GM18511 (cell line): ENCODE measurements around the gene LRRC10.
"Not testable (repeated sequence)": the region's sequence is repeated elsewhere in the genome, so short reads cannot be mapped to it uniquely, and the experiment has no call there.

Source experiments
- ATAC-seq: cut with Tn5 transposase; IDR thresholded peaks from one replicate; pipeline ENCODE4 v1.9.1; 2021; ENCODE audit warnings: mild to moderate bottlenecking, moderate library complexity; ENCODE audit not compliant: unreplicated experiment

The LRRC10 gene

DNA sequence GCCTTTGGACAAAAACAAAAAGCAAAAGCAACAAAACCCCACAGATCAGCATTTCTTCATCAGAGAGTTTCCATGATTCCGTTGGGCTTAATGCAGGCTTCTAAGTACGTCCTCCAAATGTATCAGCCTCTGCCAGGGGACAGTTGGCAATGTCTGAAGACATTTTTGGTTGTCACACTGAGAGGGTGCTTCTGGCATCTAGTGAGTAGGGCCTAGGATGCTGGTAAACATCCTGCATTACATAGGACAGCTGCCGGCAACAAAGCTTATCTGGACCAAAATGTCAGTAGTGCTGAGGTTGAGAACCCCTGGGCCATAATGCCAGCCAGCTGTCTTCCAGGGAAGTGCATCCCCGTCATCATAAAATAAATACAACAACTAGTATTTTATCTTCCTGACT, 9.4 kb upstream of the LRRC10 start:
- no peak for ATAC-seq

DNA sequence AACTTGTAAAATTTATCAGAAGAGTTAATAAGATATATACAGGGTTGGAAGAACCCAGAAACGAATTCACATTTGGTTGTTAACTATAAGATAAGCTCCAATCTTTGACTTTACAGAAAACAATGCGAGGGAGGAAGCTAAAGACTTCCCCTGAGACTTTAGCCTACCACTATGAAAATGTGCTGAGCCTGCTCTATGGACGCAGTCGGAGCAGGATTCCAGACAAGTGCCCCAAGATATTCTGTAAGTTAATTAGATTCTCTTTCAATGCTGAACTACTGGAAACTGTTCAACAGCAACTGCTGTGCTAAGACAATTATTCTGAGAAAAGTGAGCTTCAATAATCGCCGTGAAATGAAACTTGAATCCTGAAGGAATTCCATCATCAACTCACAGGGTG, 8.3 kb upstream of the LRRC10 start:
- ATAC-seq = no peak

DNA sequence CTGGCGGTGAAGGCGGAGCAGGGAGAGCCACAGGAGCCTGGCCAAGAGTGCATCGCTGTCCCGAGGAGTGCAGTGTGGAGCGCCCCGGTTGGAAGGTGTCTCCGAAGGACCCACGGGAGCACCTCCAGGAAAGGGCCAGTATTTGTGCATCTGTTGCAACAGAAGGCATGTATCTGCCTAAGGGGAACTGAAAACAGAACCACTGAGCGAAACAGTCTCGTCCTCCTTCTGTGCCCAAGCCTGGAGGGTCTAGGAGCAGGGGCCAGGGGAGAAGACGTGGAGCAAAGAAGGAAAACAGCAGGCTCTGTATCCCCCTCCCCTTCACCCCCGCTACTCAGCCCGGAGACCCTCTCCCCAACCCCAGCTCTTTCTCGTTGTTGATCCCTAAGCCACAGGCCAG, 5.3 kb upstream of the LRRC10 start:
- ATAC-seq = no peak

DNA sequence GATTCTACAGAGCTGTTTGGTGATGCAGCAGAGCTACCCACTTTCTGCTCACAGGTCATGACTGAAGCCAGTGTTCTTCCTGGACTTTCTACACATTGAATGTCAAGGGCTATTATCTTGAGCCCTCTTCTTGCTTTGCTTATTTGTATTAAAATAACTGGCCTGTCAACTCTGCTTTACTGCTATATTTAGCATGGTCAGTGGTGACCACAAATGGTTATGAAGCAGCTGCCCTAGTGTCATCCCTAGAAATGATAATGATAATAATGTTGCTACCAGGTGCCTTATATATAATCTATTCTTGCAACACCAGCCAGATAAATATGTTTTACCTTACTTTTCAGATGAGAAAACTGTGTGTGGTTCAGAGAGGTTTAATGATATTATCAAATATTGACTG, 2.6 kb upstream of the LRRC10 start:
- no peak for ATAC-seq

DNA sequence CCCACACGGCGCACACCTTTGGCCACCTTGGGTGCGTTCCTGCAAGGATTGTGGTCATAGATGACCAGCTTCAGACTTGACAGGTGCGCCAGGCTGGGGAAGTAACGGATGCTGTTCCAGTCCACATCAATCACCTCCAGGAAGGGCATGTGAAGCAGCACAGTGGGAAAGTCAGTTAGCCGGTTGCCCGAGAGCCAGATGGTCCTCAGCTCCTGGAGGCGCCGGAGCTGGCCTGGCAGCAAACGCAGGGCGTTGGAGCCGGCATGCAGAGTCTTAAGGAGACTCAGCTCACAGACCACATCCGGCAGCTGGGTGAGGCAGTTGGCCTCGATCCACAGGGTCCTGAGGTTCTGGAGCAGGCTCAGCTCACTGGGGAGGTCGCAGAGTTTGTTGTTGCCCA, 581 bp downstream of the LRRC10 start:
- no peak for ATAC-seq

DNA sequence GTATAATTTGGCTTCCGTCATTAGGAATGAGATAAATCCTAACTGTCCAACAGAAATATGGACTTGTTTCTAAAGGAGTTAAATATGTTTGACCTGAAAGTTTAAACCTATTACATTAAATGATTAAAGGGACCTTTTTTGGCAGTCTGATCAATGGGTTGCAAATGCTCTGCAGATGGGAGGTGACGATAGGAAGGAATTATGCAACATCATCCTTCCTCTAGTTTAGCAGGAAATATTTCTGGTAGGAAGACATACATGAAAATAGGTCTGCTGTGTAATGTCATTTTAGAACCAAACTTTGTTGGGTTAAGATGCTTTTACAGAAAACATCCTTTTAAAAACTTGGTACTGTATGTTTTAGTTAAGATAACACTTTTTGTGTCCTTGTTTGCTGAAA, 2.6 kb downstream of the LRRC10 start:
- no peak for ATAC-seq

DNA sequence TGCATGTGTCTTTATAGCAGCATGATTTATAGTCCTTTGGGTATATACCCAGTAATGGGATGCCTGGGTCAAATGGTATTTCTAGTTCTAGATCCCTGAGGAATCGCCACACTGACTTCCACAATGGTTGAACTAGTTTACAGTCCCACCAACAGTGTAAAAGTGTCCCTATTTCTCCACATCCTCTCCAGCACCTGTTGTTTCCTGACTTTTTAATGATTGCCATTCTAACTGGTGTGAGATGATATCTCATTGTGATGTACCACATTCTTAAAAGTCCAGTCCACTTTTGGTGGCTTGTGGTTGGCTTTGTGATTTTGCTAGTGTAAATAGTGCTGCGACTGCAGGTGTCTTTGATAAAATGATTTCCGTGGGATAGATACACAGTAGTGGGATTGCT, 6.4 kb downstream of the LRRC10 start:
- ATAC-seq = not testable (repeated sequence)

DNA sequence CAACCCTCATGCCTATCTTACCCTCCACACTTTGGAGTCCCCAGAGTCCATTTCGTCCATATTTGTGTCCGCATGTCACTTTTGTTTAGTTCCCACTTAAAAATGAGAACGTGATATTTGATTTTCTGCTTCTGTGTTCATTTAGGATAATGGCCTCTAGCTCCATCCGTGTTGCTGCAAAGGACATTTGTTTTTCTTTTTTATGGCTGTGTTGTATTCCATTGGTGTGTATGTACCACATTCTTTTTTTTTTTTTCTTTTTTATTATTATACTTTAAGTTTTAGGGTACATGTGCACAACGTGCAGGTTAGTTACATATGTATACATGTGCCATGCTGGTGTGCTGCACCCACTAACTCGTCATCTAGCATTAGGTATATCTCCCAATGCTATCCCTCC, 7.2 kb downstream of the LRRC10 start:
- not testable (repeated sequence) for ATAC-seq

DNA sequence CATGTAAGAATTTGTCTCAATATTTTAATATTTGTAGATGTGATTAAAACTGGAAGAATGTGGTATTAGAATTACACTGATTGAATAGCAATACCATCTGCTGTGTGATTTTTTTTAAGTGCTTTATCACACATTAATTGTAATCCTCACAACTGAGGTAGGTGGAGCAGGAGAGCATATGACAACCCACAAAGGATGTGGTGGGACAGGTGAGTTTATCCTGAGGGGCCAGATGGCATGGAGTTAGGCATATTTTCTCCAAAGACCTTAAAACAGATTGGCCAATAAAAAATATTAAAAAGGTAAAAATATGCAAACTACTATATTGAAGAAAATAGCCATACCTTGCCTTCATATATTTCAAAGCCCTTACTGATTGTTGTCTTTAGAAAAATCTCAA, 7.8 kb downstream of the LRRC10 start:
- ATAC-seq = no peak

DNA sequence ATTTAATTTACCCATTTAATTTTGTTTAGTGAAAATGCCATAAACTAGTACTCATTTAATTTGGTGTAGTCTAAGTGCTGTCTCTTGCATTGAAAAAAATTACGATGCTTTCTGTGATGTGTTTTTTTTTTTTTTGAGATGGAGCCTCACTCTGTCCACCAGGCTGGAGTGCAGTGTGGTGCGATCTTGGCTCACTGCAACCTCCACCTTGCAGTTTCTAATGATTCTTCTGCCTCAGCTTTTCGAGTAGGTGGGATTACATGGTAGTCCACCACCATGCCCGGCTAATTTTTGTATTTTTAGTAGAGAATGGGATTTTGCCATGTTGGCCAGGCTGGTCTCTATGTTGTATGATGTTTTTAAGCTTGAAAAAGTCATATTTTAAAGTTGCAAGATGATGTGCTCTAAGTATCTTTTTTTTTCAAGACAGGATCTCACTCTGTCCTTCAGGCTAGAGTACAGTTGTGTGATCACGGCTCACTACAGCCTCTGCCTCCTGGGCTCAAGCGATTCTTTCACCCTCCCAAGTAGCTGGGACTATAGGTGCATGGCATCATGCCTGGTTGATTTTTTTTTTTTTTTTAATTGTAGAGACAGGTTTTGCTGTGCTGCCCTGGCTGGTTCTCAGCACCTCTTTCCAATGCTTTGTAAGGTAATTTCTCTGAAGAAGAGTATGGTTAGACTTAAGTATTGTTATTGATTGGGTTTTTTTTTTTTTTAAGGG, 8.6 kb downstream of the LRRC10 start:
- no peak for ATAC-seq

DNA sequence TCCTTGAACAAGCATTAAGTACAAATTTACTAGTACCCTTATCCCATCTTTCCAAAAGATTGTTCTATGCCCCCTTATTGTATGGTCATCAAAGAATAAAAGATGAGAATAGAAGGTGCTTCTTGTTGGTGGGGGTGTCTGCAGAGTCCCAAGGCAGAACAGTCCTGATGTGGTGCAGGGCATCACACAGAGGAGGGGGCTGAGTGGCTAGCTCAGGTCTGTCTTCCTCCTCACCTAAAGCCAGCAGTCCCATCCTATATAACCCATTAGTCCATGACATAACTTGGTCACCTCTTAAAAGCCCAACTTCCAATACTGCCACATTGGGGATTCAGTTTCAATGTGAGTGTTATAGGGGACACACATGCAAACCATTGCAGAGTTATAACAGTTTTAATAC, 9.9 kb downstream of the LRRC10 start:
- ATAC-seq = no peak

DNA sequence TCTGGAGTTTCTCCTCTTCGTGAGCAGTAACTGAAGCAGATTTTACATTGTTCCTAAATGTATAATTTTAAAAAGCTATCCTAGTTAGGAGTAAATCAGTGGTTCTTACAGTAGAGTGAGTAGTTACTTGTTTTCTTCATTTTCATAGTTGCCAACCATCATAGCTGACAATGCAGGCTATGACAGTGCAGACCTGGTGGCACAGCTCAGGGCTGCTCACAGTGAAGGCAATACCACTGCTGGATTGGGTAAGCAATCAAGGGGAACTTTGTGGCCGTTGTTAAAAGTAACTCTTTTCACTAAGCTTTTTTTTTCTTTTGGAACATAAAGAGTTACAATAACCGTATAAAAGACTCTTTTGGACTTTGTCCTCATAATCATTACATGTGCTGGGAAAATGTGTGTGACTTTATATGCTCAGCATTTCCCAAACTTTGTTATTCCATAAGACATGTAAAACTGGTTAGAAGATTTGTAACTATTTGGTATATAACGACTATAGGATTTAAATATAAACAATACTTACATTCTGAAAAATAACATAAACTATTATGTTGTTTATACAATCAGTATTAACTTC, 12.4 kb downstream of the LRRC10 start:
- ATAC-seq = no peak

DNA sequence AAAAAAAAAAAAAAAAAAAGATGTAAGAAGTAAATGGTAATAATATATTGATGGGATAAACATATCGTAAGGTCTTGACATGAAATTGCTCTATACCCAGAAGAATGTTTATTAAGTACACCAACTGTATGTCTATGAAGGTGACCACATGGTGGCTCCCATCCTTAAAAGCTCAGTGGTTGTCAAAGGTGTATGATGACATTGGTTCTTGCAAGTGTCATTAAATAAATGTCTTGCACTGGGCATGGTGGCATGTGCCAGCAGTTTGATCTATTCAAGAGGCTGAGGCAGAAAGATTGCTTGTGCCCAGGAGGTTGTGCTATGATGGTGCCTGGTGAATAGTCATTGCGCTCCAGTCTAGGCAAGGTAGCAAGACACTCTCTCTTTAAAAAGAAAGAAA, 15.0 kb downstream of the LRRC10 start:
- ATAC-seq = no peak

DNA sequence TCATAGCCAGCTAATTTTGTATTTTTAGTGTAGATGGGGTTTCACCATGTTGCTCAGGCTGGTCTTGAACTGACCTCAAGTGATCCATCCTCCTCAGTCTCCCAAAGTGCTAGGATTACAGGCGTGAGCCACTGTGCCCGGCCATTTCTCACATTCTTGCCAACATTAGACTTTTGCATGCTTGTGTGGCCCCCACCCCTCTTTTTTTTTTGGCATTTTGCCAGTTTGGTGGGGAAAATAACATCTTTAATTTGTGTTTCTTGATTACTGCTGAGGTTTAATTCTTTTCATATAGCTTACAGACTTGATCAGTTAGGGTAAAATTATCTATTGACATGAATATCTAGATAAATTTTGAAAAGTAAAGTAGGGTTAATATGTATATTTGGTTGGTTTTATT, 21.6 kb downstream of the LRRC10 start:
- ATAC-seq = no peak

DNA sequence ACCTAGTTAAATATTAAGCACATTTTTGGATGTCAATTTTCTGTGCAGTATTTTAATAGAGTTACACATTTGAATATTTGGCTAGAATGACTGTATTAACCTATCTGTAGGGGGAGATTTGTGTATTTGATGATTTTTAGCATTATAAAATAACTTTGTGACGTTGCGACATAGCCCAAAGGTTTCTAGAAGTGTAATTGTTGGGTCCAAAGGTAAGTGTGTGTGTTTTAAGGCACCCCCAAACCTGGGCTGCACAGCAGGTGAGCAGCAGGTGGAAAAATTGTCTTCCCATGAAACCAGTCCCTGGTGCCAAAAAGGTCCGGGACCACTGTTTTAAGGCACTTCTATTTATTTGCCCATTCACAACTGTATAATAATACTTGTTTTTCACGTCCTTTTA, 22.2 kb downstream of the LRRC10 start:
- no peak for ATAC-seq

DNA sequence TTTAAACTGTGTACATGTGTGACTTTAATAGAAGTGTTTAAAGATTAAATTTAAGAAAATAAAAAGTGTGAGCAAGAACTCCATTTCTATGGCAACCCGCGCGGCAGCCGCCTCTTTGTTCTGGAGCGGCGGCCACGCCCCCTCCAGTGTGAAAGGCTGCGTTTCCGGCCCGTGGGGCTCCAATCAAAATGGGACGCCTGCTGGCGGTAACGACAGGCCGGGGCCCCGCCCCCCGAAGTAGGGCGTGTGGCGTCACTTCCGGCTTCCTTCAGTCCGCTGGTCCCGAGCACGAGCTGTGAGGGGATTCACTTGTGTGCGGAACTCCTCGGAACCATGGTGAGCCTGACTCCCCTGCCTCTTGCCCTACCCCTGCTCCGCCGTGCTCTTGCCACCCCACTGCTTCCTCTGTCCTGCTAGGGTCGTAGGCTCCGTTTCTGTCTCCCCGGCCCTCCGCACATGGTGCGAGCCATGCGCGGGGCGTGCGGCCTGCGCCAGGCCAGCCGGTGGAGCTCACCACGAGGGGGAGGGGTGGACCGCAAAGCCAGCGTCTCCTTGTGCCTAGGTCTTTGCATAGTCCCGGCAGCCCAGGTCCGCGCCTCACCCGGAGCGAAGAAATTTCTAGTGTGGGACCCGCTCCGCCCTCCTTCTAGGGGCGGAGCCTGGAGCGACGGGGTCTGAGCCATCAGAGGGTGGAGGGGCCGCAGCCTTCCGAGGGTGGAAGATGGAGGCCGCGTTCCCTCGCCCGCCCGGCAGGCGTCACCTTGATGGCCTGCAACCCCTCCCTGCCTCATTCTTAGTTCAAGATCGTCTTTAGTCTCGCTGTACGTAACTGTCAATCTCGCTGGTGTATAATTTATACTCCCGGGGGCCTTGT, 25.3 kb downstream of the LRRC10 start, which contains the start of gene CCT2:
Gene CCT2 (plus strand): TSS at position 271 of the 874 bp plus-strand sequence. CDS start 63 bp downstream, at position 334.
- ATAC-seq = peak; percentile 98

DNA sequence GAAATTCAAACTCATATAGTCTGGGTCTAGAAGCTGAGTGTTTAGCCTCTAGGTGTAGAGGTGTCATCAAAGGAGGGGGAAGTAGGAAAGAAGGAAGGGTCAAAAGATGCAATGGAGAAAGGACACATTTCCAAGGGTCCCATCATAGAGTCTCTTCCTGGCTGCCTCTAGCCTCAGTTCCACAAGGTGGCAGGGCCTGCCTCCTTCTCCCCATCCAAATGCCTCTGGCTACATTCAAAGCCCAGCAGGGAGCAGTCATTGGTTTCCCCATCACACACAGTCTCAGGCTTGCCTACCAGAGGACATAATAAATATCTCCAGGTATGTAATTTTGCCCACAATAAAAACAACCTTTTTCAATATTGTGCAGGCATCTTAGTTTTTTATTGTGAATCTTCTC, 27.5 kb downstream of the LRRC10 start:
- ATAC-seq = no peak

DNA sequence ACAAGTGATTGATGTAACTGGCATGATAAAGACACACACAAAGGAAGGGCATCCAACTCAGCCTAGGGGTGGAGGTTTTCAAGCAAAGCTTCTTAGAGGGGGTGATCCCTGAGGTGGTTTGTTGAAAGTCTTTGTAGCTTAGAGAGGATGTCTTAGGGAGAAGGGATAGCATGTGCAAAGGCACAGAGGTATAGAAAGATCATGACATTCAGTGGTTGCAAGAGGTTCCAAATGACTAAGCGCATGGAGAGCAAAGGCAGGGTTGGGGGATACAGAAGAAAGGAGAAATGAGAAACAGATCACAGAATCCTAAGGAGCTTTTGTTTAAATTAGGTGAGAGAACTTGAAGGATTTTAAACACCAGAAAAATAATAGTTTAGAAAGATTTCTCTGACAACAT, 30.6 kb downstream of the LRRC10 start:
- no peak for ATAC-seq

DNA sequence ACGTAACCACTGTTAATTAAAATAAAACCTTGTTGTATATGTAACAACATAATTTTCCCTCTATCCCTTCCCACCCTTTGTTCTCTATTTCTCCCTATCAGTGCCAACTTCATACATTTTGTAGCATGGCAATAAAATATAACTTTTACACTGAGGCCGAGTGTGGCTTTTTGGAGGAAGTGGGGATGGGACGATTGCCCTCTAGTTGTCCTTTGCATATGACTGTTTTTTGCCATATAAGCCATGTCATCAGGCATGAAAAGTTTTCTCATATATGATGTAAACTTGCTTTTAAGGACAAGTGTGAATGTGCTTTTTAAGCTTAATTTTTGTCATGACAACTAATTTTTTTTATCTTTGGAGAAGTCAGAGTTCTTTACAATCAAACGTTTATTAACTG, 31.7 kb downstream of the LRRC10 start:
- no peak for ATAC-seq

DNA sequence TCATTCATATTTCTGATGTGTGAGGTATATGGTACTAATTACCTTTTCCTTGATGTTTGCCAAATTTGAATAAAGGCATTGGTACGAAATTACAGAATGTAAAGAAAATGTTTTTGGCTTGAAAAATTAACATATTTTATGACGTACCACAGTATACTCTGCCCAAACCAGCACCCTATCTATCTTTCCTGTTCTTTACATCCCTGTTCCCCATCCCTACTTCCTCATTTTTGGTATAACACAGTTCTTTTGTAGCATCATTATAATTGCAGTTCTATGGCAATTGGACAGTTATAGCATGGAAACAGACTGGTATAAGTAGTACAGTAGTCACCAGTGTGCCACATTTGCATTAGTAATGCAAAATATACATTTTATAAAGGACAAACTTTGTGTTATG, 32.4 kb downstream of the LRRC10 start:
- no peak for ATAC-seq

DNA sequence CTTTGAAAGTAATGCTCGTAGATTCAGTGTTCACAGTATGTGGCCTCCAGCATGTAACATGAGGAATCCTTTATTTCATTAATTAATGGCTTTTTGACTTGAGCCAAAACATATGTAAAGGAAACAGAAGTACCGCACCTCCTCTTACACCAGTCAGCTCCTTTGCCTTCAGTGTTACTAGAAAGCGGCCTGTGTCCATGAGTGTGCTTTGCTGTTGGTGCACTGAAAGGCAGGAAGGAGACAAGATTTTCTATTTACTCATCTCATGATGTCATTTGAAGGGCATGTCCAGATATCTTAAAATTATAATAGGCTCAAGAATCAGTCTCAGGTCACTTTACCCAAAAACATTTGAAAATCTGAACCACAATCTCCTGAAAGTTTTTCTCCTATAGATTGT, 35.4 kb downstream of the LRRC10 start:
- ATAC-seq = no peak
